Stimulated activated CD4-positive, alpha-beta T cell treated with anti-CD3 and anti-CD28 coated beads, TNF-alpha, amount 100 ng/mL, for 1 hour (primary cell): ENCODE results near the gene KCTD21.

Source experiments
- DNase-seq, 3 donors: peaks; one replicate each; pipeline ENCODE4 v3.0.0-alpha.2; 2020; ENCODE audit warnings: low read depth in 3 of 3, low spot score in 1 of 3

Gene KCTD21

DNA sequence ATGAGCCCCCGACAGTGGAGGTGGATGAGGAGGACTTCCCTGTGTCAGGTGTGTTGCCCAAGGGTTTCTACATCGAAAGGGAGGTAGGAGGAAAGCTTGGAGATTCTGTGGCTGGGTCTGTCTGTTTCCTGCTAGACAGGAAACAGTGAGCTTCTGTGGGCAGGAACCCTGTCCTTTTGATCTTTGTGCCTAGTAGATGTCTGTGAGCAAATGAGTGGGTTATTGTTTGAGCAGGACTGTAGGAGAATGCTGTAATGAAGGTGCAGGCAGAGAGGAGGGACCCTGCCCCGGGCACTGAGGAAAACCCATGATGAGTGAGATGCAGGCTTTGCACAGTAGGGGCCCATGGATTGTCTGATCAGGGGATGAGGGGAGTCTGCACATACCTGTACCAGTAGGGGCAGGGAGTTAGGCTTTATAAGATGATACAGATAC, 14.3 kb upstream of the KCTD21 start:
- peak in 2 of 3 donors; percentile 34 to 49 for DNase-seq

DNA sequence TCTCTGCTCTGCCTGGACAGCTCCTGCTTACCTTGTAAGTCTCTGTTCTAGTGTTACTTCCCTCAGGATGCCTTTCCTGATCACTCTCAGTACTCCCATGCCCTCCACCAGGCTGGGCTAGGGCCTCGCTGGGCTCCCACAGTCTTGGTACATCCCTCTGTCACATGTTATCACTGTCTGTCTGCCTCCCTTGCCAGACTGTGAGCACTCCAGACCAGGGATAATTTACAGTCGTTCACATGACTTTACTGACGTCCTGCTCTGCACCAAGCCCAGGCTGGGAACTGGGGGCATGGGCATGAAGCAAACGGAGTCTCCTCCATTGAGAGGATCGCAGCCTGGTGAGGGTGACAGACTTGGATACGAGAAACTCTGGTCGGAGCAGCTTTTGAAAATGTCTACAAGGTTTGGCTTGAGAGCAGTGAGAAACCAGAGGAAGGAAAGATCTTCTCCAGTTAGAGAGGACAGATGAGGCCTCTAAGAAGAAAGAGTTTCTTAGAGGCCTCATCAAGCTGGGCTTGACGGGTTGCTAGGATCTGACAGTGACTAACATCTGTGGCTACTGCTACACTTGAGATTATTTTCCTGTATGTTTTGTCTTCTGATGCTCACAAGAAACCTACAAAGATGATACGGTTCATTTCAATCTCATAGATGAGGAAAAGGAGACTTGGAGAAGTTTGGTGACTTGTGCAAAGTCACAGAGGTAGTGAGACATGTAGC, 12.8 kb upstream of the KCTD21 start:
- no peak for DNase-seq

DNA sequence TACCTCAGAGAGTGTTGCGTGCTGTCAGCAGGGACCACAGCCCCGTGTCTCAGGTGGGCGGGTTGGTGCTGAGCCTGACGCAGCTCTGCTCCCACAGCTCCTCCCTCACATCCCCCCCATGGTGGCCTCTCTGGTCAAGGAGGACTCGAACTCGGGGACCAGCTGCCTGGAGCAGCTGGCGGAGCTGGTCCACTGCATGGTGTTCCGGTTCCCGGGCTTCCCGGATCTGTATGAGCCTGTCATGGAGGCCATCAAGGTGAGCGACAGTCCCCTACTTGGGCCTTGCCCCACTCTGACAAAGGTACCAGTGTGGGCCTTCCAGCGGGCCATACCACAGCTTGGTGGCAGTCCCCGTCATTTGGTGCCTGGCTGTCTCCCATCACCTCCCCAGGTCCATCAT, 12.1 kb upstream of the KCTD21 start:
- no peak for DNase-seq

DNA sequence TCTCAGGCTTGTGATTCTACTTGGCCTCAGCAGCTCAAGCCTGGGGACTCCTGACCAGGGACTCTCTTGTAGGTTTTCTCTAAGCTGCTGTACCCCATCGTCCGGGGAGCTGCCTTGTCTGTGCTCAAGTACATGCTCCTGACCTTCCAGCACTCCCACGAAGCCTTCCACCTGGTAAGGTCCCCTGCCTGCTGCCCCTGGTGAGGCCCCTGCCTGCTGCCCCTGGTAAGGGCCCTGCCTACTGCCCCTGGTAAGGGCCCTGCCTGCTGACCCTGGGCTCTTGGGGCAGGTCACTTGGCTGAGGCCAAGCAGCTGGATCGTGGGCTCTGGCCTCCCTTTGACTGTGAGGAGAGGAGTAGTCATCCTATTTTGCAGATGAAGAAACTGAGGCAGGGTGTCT, 11.6 kb upstream of the KCTD21 start:
- DNase-seq, result no peak

DNA sequence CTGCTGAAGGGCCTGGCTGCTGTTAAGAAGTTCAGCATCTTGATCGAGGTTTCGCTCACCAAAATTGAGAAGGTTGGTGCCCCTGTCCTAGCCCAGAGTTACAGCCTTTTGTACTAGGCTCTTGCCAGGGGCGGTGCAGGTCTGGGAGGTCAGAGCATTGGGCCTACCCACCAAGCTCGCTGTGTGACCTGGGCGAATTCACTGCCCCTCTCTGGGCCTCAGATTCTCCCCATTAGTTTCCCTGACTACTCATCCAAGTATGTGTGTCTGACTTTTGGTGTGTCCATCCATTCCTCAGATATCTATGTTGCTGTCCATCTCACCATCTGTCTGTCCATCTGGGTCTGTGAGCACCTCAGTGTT, 11.2 kb upstream of the KCTD21 start:
- DNase-seq, result no peak

DNA sequence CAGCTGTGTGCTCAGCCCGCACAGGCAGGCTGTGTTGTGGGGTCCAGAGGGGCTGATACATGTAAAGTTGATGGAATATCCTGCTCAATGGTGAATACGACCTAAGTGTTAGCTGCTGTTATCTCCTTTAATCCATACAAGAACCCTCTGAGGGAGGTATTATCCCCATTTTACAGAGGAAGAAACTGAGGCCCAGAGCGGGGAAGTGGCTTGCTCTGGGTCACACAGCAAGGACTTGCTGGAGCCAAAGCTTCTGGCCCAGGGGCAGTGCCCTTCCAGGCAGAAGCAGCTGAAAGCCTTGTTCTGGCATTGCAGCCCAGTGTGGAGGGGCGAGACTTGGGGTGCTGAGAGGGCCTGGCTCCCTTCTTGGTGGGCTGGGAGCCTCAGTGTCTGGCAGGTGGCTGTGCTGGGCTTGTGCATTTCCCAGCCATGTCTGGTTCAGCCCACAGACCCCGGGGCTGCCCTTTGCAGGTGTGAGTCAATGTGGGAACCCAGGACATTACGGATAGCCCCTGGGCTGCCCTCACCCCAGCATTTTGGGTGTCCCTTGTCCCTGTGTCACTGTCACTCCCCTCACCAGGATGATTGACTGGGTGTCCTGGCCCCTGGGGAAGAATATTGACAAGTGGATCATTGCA, 10.7 kb upstream of the KCTD21 start:
- DNase-seq, result no peak

DNA sequence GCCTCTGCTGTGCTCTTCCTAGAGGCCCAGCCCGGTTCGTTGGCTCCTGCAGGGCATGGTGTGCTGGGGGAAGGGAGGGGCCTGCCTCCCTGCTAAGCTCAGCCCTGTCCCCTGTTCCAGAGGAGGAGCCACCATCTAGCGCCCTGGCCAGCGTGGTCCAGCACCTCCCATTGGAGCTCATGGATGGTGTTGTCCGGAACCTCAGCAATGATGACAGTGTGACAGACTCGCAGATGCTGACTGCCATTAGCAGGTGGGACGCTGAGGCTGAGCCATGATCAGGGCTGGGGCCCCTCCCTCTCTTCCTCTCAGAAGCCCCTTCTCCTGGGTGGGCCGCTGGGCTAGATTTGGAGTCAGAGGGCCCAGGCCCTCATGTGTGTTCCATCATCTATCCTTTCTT, 9.4 kb upstream of the KCTD21 start:
- DNase-seq, result no peak

DNA sequence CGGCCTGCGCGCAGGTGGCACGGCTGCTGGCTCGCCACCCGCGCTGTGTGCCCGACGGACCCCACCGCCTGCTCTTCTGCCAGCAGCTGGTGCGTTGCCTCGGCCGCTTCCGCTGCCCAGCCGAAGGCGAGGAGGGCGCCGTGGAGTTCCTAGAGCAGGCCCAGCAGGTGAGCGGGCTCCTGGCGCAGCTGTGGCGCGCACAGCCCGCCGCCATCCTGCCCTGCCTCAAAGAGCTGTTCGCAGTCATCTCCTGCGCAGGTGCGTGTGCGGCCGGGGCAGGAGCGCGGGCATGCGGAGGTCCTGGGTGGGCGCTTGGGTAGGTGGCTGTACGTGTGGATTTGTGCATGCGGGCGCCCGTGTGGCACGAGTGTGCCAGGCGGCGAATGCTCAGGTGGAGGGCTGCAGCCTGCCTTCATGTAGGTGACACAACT, 8.2 kb upstream of the KCTD21 start:
- no peak for DNase-seq

DNA sequence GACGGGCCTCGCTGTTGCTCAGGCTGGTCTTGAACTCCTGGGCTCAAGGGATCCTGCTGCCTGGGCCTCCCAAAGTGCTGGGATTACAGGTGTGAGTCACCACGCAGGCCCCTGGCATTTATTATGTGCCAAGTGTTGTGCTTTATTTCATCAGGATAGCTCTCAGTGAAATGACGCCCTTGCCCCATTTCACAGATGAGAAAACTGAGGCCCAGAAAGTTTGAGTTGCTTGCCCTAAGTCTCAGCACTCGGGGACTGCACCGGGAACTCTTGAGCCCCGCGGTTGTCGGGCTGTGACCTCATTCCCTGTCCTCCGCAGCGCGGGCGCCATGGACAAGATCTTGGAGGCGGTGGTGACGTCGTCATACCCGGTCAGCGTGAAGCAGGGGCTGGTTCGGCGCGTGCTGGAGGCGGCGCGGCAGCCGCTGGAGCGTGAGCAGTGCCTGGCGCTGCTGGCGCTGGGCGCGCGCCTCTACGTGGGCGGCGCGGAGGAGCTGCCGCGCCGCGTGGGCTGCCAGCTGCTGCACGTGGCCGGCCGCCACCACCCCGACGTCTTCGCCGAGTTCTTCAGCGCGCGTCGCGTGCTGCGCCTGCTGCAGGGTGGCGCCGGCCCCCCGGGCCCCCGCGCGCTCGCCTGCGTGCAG, 7.6 kb upstream of the KCTD21 start:
- no peak for DNase-seq

DNA sequence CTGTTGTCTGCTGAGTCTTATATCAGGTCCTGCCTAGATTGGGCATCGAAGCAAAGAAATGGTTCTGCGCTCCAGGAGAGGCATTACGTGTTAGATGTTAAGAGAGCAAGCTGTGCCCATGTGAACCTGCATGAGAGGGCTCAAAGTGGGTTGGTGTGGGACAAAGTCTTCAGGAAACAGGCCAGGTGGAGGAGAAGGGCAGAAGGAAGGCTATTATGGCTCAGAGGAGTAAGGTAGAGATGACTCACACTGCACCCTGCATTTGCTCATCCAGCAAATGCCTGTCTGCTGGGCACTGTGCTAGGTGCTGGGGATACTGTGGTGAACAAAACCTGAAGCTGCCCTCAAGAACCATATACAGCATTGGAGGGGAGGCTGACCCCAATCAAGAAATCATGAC, 6.1 kb upstream of the KCTD21 start:
- no peak for DNase-seq

DNA sequence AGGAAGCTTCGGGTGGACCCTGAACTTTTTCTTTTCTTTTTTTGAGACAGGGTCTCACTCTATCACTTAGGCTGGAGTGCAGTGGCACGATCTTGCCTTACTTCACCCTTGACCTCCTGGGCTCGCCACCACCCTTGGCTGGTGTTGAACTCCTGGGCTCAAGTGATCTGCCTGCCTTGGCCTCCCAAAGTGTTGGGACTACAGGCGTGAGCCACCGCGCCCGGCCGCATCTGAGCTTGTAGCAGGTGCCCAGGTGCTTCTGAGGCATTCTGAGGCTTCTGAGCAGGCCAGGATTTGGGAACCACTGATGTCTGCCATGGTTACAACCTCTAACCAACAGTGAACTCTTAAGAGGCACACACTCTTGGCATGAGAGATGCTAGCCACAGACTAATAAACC, 5.4 kb upstream of the KCTD21 start:
- no peak for DNase-seq

DNA sequence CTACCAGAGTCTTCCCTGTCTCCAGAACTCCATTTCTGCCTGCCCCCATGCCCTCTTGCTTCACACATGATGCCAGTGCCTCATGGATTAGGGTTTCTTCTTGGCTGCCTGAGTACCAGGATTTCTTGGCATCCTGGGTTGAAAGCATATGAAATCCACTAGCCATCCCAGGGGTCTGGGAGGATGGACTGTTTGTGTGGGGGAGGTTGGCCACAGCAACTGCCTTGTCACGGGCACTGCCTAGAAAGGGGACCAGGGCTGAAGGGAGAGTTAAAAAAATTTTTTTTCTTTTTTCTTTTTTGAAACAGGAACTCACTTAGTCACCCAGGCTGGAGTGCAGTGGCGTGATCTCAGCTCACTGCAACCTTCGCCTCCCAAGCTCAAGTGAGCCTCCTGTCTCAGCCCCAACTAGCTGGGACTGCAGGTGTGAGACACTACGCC, 4.5 kb upstream of the KCTD21 start:
- DNase-seq, result peak in 1 of 3 donors; percentile 12

DNA sequence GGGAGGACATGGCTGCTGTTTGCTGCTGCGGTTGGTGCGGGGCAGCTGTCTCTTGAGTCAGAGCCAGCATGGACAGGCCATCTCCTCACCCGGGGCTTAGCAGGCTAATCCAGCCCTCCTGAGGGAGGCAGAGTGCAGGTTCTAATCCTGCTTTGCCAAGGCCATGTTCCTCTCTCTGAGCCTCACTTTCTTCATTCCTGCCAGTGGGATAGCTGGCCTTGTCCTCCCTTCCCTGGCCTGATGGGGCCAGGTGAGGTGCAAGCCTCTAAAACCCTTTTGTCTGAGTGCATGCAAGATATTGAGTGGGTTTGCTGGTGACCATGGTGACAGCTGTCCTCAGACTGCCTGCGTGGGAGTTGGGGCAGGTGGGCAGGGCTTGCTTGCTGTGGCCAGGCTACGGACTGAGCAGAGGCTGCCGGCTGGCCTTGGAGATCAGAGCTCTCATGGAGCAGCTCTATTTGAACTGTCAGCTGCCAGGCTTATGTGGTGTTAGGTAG, 3.8 kb upstream of the KCTD21 start:
- DNase-seq, result no peak

DNA sequence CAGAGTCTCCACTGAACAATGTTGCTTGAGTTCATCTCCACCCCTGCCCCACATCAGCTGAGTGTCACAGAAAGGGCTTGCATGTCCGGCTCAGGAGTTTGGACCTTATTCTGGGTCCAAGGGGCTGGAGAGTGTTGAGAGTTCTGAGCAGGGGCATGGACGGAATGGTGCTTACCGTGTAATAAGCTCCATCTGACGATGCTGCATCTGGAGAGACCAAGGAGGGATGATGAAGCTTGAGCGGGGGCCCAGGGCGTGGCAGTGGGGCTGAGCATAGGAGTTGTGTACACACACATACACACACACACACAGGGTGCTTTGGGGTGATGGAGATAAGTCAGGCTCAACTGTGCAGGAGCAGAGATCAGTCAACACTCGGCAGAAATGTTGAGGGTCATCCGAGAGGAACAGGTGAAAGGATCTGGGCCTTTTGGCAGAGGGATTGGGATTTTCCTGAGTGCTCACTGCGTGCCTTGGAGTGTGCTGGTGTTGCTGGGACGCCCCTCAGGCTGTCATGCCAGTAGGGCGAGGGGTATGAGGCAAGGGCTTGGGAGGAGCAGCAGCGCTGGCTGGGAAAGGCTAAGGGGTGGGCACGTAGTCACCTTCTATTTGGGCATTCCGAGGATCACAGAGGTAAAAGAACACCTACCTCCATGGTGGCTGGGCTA, 2.6 kb upstream of the KCTD21 start:
- DNase-seq, result no peak

DNA sequence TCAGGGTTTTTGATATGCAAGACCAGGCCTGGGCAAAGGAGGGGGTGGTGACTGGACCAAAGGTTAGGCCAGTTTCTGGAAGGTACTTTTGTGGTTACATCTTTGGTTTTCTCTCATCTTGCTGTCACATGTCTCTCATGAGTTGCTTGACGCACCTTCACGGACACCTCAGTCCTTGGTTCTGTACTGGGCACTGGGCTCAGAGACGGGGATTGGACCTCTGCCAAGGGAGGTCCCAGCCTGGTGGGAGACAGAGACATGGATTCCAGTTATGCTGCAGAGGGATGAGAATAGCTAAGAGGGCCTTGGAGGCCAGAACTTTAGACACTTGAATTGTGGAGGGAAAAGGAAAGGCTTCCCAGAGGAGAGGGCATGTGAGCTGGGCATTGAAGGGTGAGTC, 1.9 kb upstream of the KCTD21 start:
- no peak for DNase-seq

DNA sequence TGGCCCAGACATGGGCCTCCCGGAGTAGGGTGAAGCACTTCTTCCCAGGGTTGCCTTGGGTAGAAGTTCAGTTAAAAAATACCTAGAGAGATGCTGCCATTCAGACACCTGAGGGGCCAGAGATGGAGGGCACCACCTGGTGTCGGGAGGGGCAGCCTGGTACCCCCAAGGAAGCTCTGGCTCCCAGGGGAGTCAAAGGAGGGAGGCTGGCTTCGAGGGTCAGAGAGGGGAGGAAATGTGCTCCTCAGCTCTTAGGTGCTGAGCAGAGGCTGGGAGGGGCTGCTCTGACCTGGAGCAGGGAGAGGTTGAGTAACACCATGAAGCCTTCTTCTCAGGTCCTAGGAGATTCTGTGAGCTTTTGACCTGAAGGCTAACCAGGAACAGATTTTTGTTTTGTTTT, 1.4 kb upstream of the KCTD21 start:
- no peak for DNase-seq

DNA sequence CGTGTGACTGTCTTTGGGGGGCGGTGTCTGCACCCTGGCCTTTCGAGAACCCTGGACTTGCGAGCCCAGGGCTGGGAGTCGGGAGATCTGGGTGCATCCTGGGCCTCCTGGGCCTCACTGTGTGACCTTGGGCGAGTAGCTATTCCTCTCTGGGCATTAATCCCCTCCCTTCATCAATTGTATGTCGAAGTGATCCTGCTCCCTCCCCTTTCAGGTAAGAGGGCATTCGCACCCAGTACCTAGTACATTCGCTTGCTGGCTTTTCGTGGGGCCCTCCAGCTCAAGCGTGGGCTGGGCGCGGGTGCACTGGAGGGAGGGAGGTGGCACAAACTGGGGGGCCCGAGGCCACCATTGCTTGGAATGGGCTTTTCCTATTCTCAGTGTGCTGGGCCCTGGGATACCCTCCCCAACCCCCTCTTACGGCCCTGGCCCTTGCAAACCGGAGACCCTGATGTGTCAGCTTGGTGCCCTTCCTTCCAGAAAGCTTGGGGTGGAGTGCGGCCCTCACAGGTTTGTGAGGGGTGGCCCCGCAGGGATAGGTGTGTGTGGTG, 823 bp upstream of the KCTD21 start:
- DNase-seq, result no peak

DNA sequence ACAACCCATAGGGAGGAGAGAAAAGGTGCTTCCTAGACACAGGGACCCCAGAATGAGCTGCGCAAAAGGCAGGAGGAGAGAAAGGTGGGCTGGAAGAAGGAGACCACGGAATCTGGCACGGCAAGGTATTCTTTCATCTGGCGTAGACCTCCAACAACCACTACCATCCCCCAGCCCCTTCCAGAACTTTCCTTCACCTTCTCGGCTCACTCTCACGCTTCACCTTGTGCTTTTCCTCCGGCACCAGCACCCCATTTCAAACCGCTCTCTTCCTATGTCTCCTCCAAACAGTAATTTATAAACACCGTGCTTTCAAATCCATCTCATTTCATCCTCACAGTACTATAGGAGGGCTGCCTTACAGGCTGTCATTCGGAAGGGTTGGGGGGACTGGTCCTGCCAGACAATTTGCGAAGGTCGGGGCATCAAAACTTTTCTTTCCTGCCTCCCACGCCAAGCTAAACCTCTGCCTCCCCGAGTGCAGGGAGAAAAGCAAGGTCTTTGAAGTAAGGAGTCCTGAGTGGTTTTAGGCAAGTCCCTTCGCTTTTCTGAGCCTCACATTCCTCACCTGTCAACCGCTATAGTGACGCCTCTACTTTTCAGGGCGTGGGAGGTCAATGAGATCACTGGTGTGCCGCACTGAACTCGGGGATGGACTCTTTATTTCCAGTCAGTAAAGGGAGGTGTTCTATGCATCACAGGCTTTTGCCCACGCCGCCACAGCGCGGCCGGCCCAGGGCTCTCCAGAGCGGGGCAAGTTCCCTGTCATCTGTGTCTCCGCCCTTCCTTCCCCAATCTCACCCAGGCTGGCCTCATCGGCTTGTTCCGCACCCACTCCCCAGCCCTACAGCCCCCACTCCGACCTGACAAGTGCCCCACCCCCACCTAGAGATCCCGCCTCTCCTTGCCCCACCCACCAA, 800 bp downstream of the KCTD21 start:
- peak; percentile 10 to 55 (median 44) for DNase-seq

DNA sequence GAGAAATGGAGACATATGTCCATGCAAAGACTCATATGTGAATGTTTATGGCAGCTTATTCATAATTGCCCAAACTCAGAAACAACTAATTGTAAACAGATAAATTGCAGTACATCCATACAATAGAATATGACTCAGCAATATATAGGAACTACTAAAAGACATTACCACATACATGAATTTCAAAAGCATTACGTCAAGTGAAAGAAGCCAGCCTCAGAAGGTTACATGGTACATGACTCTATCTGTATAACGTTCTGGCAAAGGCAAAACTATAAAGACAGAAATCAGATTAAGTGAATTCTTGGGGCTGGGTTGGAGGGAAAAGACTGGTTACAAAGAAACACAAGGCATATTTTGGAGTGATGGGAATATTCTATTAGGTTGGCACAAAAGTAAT, 7.2 kb downstream of the KCTD21 start:
- no peak for DNase-seq

DNA sequence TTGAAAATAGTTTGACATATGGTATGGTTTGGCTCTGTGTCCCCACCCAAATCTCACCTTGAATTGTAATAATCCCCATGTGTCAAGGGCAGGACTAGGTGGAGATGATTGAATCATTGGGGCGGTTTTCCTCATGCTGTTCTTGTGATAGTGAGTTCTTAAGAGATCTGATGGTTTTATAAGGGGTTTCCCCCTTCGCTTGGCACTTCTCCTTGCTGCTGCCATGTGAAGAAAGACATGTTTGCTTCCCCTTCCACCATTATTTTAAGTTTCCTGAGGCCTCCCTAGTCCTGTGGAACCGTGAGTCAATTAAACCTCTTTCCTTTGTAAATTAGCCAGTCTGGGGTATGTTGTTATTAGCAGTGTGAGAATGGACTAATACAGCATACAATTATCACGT, 7.7 kb downstream of the KCTD21 start:
- no peak for DNase-seq
